ENCODE measurements around the gene FOXD4.
"Not testable (repeated sequence)": the region's sequence is repeated elsewhere in the genome, so short reads cannot be mapped to it uniquely, and the experiment has no call there.

- TF ChIP-seq CTCF (IDR thresholded peaks at IDR 0.05; ENCODE audit: borderline replicate concordance, extremely low read depth, low read length, poor library complexity, severe bottlenecking); EZH2 (IDR thresholded peaks at IDR 0.05; ENCODE audit: borderline replicate concordance, low read depth, low read length, severe bottlenecking): not testable (repeated sequence)
Measured at GRCh38 chr9:110672-111071, 7.5 kb downstream of the FOXD4 start.

Measured in DND-41 (cell line).